MCF 10A (cell line): ENCODE results near the gene NTN1. TPM values are rescaled to one million over a fixed set of nuclear protein-coding genes. Genes with fewer than 3 reads are reported as not detected.
A peak's percentile ranks its signal among the peaks of the same experiment; 100 is the strongest.

Source experiments
- BruUV-seq: library from RNA; stranded (reverse); fragments of 400-500 nt; replicated peaks from 2 replicates; lab custom pipeline; 2021; lab: Mats Ljungman, UMichigan
- CTCF ChIA-PET: fragments of 300-600 bp; sonication (Branson Sonifier 250); formaldehyde crosslinking; extraction: SDS; loops from one replicate; lab custom pipeline; 2021; ENCODE audit warnings: antibody characterized with exemption, inconsistent platforms; lab: Yijun Ruan, JAX
- POLR2A ChIA-PET: fragments of 300-600, 350-650 bp; sonication (Branson Sonifier 250); formaldehyde crosslinking; extraction: SDS; loops from one replicate; lab custom pipeline; 2020; ENCODE audit warnings: antibody characterized with exemption, inconsistent platforms; lab: Yijun Ruan, JAX
- DNase-seq: peaks from one replicate; pipeline ENCODE4 v3.0.0-alpha.2; 2018; ENCODE audit not compliant: unreplicated experiment
- H3K27ac Mint-ChIP-seq: one replicate; pipeline ENCODE4 v1.8.0; 2022; ENCODE audit warnings: mild to moderate bottlenecking, low read depth, mixed read lengths; ENCODE audit not compliant: unreplicated experiment
- H3K27me3 Mint-ChIP-seq: one replicate; pipeline ENCODE4 v1.8.0; 2022; ENCODE audit warnings: mixed read lengths; ENCODE audit not compliant: insufficient read depth, unreplicated experiment
- H3K36me3 Mint-ChIP-seq: one replicate; pipeline ENCODE4 v1.8.0; 2022; ENCODE audit warnings: mild to moderate bottlenecking, moderate library complexity, mixed read lengths; ENCODE audit not compliant: insufficient read depth, unreplicated experiment
- H3K4me1 Mint-ChIP-seq: one replicate; pipeline ENCODE4 v1.8.0; 2022; ENCODE audit warnings: mixed read lengths; ENCODE audit not compliant: insufficient read depth, unreplicated experiment
- H3K4me3 Mint-ChIP-seq: one replicate; pipeline ENCODE4 v1.8.0; 2022; ENCODE audit warnings: mild to moderate bottlenecking, moderate library complexity, mixed read lengths; ENCODE audit not compliant: unreplicated experiment
- H3K9me3 Mint-ChIP-seq: one replicate; pipeline ENCODE4 v1.8.0; 2022; ENCODE audit warnings: mixed read lengths; ENCODE audit not compliant: unreplicated experiment
- intact Hi-C: fragments of 100-400 bp; cut with micrococcal nuclease; formaldehyde crosslinking; loops from 2 replicates; pipeline ENCODE4 v1.14.1; 2022
- total RNA-seq: library from RNA; stranded (reverse); gene quantifications from 2 replicates; pipeline ENCODE4 v1.2.3, GENCODE V29; 2022
- TF ChIP-seq, protein P1 (sequence below): fragments of 200-600 bp; IDR thresholded peaks from one replicate; pipeline ENCODE4 v1.8.0; 2022; ENCODE audit warnings: antibody characterized with exemption, mild to moderate bottlenecking; ENCODE audit not compliant: unreplicated experiment

Gene NTN1
- total RNA-seq, 1 experiment from 2014 or later: 0.23 TPM

DNA sequence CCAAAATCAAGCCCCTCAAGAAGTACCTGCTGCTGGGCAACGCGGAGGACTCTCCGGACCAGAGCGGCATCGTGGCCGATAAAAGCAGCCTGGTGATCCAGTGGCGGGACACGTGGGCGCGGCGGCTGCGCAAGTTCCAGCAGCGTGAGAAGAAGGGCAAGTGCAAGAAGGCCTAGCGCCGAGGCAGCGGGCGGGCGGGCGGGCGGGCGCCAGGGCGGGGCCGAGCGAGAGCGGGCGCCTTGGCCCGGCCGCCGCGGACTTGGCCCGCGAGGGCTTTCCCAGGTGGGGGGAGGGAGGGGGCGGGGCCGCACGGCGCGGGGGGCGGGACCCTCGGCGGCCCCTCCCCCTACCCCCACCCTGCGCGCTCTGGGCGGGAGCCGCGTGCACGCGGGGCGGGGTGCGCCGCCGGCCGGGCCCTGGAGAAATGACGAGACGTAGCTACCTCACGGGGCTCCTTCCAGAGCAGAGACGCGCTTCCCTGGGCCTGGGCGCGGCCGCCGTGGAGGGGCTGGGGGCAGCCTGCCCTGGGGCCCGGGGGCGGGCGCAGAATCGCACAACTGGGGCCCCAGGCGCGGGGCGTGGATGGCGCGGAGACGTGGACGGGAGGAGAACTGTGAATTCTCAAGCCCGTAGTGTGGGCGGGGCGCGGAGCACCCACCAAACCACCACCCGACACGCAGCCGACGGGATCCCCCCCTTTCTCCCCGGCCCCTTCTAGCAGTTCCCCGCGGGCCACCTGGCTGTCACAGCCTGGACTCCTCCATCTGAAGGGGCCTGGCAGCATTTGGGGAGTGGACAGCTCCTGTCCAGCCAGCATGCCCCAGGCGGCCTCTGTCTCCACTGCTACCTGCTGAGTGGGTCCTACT, 218.7 kb downstream of the NTN1 start:
- BruUV-seq: no TSS peak
- no peaks in the 10 kb centered on the region for H3K9me3 Mint-ChIP-seq
- no peak overlapping the region for H3K27ac Mint-ChIP-seq
- intact Hi-C loops: no loop called here
- DNase-seq: peak; percentile 29
- ChIA-PET POLR2A (interaction anchor here (1.2 kb wide), 1 partner anchor 13 kb away, joined by 4 read pairs; no protein-coding TSS in a partner anchor), CTCF (interaction anchor here (0.6 to 0.7 kb wide), 2 partner anchors 57 to 256 kb away, joined by 3 to 4 read pairs; no protein-coding TSS in a partner anchor)
- peak overlapping the region; percentile 21 for H3K4me3 Mint-ChIP-seq
- H3K27me3 Mint-ChIP-seq: no peaks in the 10 kb centered on the region
- TF ChIP-seq, protein P1, sequence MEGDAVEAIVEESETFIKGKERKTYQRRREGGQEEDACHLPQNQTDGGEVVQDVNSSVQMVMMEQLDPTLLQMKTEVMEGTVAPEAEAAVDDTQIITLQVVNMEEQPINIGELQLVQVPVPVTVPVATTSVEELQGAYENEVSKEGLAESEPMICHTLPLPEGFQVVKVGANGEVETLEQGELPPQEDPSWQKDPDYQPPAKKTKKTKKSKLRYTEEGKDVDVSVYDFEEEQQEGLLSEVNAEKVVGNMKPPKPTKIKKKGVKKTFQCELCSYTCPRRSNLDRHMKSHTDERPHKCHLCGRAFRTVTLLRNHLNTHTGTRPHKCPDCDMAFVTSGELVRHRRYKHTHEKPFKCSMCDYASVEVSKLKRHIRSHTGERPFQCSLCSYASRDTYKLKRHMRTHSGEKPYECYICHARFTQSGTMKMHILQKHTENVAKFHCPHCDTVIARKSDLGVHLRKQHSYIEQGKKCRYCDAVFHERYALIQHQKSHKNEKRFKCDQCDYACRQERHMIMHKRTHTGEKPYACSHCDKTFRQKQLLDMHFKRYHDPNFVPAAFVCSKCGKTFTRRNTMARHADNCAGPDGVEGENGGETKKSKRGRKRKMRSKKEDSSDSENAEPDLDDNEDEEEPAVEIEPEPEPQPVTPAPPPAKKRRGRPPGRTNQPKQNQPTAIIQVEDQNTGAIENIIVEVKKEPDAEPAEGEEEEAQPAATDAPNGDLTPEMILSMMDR: no peak
- H3K4me1 Mint-ChIP-seq: no peaks in the 10 kb centered on the region
- H3K36me3 Mint-ChIP-seq: no peaks in the 10 kb centered on the region

DNA sequence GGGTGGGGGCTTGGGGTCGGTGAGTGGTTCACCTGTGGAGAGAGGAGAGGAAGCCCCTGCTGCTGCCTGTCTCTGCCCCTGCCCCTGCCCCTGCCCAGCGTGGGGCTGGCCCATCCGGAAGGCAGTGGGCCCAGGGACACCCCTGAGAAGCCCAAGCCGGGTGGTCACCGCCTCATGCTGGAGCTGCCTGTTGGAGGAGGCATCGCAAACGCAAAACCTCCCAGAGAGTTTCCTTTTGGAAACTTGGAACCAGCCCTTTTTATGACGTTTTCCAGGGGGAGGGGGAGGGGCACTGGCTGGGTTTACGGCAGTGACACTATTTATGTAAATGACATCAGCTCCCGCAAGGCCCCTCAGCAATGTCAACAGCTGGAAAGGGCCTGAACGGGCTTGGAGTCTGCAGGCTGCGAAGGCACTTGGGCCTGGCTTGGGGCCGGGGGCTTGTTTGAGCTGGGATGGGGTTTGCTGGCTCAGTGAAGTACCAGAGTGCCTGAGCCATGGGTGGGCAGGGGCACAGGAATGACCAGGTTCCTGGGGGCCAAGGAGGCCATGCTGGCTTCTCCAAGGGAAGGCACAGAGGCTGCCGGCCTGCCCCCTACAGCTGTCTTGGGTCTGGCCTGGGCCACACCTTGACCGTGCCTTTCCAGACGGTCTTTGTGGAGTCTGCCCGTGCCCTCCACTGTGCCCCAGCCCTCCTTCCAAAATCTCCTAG, 219.5 kb downstream of the NTN1 start:
- no peak overlapping the region for H3K27ac Mint-ChIP-seq
- H3K4me1 Mint-ChIP-seq: no peaks in the 10 kb centered on the region
- no peaks in the 10 kb centered on the region for H3K36me3 Mint-ChIP-seq
- intact Hi-C loops: no loop called here
- TF ChIP-seq, protein P1: no peak
- CTCF ChIA-PET: interaction anchor here (0.6 to 0.7 kb wide), 2 partner anchors 56 to 256 kb away, joined by 3 to 4 read pairs; no protein-coding TSS in a partner anchor
- POLR2A ChIA-PET: interaction anchor here (1.2 kb wide), 1 partner anchor 12 kb away, joined by 4 read pairs; no protein-coding TSS in a partner anchor
- no TSS peak for BruUV-seq
- no peaks in the 10 kb centered on the region for H3K27me3 Mint-ChIP-seq
- peak overlapping the region; percentile 21 for H3K4me3 Mint-ChIP-seq
- H3K9me3 Mint-ChIP-seq: no peaks in the 10 kb centered on the region
- DNase-seq: no peak

DNA sequence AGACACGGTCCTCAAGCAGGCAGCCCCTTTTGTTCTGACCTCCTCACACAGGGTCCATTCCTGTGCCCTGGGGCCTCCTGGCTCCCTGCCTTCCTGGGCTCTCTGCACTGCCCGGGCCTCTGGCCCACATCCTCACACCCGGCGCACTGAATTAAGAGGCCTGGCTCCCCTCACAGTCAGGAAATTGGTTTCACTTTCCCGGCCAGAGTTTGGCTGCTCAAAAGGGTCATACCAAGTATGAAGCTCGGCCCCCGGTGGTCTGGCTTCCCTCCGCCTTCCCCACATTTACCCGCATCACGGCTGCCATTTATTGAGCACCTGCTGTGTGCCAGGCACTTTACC, 220.0 kb downstream of the NTN1 start:
- Mint-ChIP-seq H3K4me3 (no peak overlapping the region), H3K27me3 (no peaks in the 10 kb centered on the region), H3K36me3 (no peaks in the 10 kb centered on the region), H3K9me3 (no peaks in the 10 kb centered on the region), H3K4me1 (no peaks in the 10 kb centered on the region), H3K27ac (no peak overlapping the region)
- no TSS peak for BruUV-seq
- TF ChIP-seq, protein P1: no peak
- CTCF ChIA-PET: no interaction called here
- no peak for DNase-seq
- intact Hi-C loops: no loop called here
- POLR2A ChIA-PET: no interaction called here
